NT2/D1 (cell line): ENCODE results near the gene WDR82.

Experiments
- DNase-seq: peaks from one replicate; pipeline ENCODE4 v3.0.0-alpha.2; 2011; ENCODE audit warnings: low read depth, low spot score
- H3K27me3 ChIP-seq: 2 replicates; pipeline ENCODE4 v1.6.0; 2011; ENCODE audit warnings: mild to moderate bottlenecking; ENCODE audit not compliant: insufficient read length, insufficient read depth
- H3K36me3 ChIP-seq: 2 replicates; pipeline ENCODE4 v1.6.1; 2011; ENCODE audit warnings: mild to moderate bottlenecking, low read length, mixed read lengths; ENCODE audit not compliant: insufficient read depth, insufficient read length
- H3K4me1 ChIP-seq: 2 replicates; pipeline ENCODE4 v1.5.1; 2011; ENCODE audit not compliant: insufficient read depth, insufficient read length
- H3K4me3 ChIP-seq: 2 replicates; pipeline ENCODE4 v1.5.1; 2011; ENCODE audit warnings: low read depth; ENCODE audit not compliant: insufficient read length
- H3K9ac ChIP-seq: 2 replicates; pipeline ENCODE4 v1.6.0; 2011; ENCODE audit warnings: low read depth; ENCODE audit not compliant: insufficient read length
- H3K9me3 ChIP-seq: 2 replicates; pipeline ENCODE4 v1.5.1; 2011; ENCODE audit warnings: mild to moderate bottlenecking, low read length; ENCODE audit not compliant: insufficient read depth
- SUZ12 ChIP-seq: IDR thresholded peaks from 2 replicates; pipeline ENCODE4 v1.6.1; 2011; ENCODE audit not compliant: insufficient read length, insufficient read depth; ENCODE audit errors: extremely low read depth
- YY1 ChIP-seq: IDR thresholded peaks from 2 replicates; pipeline ENCODE4 v1.6.1; 2011; ENCODE audit not compliant: insufficient read length, insufficient read depth
- ZNF274 ChIP-seq: IDR thresholded peaks from 2 replicates; pipeline ENCODE4 v1.6.1; 2011; ENCODE audit warnings: mild to moderate bottlenecking, low read depth, low read length

The WDR82 gene

GRCh38 chr3:52247409-52248164, 30.9 kb downstream of the WDR82 start:
- Histone ChIP-seq H3K9me3 (no peaks in the 10 kb centered on the region), H3K36me3 (peaks cover 41% of the 10 kb centered on the region), H3K4me3 (no peak overlapping the region), H3K27me3 (peaks cover 19% of the 10 kb centered on the region), H3K9ac (no peak overlapping the region), H3K4me1 (peaks cover 22% of the 10 kb centered on the region)
- TF ChIP-seq ZNF274: no peak
- no peak for TF ChIP-seq SUZ12
- TF ChIP-seq YY1: no peak
- no peak for DNase-seq

- H3K9ac ChIP-seq: peak overlapping the region; percentile 81
- H3K36me3 ChIP-seq: peaks cover 35% of the 10 kb centered on the region
- H3K4me1 ChIP-seq: peaks cover 22% of the 10 kb centered on the region
Observed at GRCh38 chr3:52246728-52247408, 31.6 kb downstream of the WDR82 start.

GRCh38 chr3:52246264-52246620, 32.2 kb downstream of the WDR82 start:
- Histone ChIP-seq H3K4me1 (peaks cover 22% of the 10 kb centered on the region), H3K9ac (peak overlapping the region; percentile 81), H3K36me3 (peaks cover 30% of the 10 kb centered on the region), H3K4me3 (peak overlapping the region; percentile 51), H3K27me3 (peaks cover 19% of the 10 kb centered on the region), H3K9me3 (no peaks in the 10 kb centered on the region)
- TF ChIP-seq SUZ12 (no peak), YY1 (no peak), ZNF274 (no peak)
- no peak for DNase-seq

More at GRCh38 chr3:52246728-52247408, 31.6 kb downstream of the WDR82 start:
- Histone ChIP-seq H3K27me3 (peaks cover 19% of the 10 kb centered on the region), H3K9me3 (no peaks in the 10 kb centered on the region), H3K4me3 (no peak overlapping the region)
- TF ChIP-seq YY1: no peak
- no peak for TF ChIP-seq ZNF274
- TF ChIP-seq SUZ12: no peak
- DNase-seq: no peak

GRCh38 chr3:52245322-52246263, 32.9 kb downstream of the WDR82 start, which contains the start of gene PPM1M:
Gene PPM1M, plus strand, starts transcription at chr3:52245759. Its CDS starts 66 bp downstream, at chr3:52245825.
- Histone ChIP-seq H3K9ac (peak within 1 kb of the TSS; percentile 81), H3K36me3 (peaks cover 28% of the 10 kb centered on the region), H3K4me1 (peaks cover 22% of the 10 kb centered on the region), H3K27me3 (peaks cover 19% of the 10 kb centered on the region), H3K9me3 (no peaks in the 10 kb centered on the region), H3K4me3 (peak within 1 kb of the TSS; percentile 51)
- DNase-seq: peak; percentile 51
- no peak for TF ChIP-seq SUZ12
- no peak for TF ChIP-seq ZNF274
- no peak for TF ChIP-seq YY1

GRCh38 chr3:52243791-52244628, 34.4 kb downstream of the WDR82 start:
- H3K4me3 ChIP-seq: no peak overlapping the region
- no peaks in the 10 kb centered on the region for H3K9me3 ChIP-seq
- peak overlapping the region; percentile 34 for H3K9ac ChIP-seq
- H3K27me3 ChIP-seq: peaks cover 19% of the 10 kb centered on the region
- no peak for DNase-seq
- H3K4me1 ChIP-seq: peaks cover 26% of the 10 kb centered on the region
- peaks cover 17% of the 10 kb centered on the region for H3K36me3 ChIP-seq
- no peak for TF ChIP-seq YY1
- no peak for TF ChIP-seq SUZ12

- no peak for TF ChIP-seq YY1
- TF ChIP-seq ZNF274: no peak
- Histone ChIP-seq H3K9ac (no peak overlapping the region), H3K9me3 (no peaks in the 10 kb centered on the region), H3K36me3 (peaks cover 9% of the 10 kb centered on the region), H3K27me3 (peaks cover 18% of the 10 kb centered on the region), H3K4me3 (no peak overlapping the region), H3K4me1 (peaks cover 32% of the 10 kb centered on the region)
- no peak for DNase-seq
Observed at GRCh38 chr3:52242039-52242438, 36.4 kb downstream of the WDR82 start.
